HepG2 (cell line): Measurements from ENCODE around the gene MIS18A. TPM values are rescaled to one million over a fixed set of nuclear protein-coding genes. Genes with fewer than 3 reads are reported as not detected.

ENCODE experiments used
- DMAP1 ChIP-seq: IDR thresholded peaks from 2 replicates; pipeline ENCODE4 v1.6.1; 2016
- DNMT3B ChIP-seq: conservative IDR thresholded peaks from 2 replicates; pipeline ENCODE4 v1.6.1; 2016; ENCODE audit warnings: missing biosample characterization, control low read depth
- HOXD1 ChIP-seq: sonication (generic); formaldehyde crosslinking; IDR thresholded peaks from 2 replicates; pipeline ENCODE4 v1.5.0; 2020; ENCODE audit warnings: missing genetic modification reagents
- KDM5B ChIP-seq: sonication (generic); formaldehyde crosslinking; IDR thresholded peaks from 2 replicates; pipeline ENCODE4 v1.4.0; 2020; ENCODE audit warnings: missing genetic modification reagents, mild to moderate bottlenecking, borderline replicate concordance
- MED1 ChIP-seq: sonication (generic); formaldehyde crosslinking; IDR thresholded peaks from 2 replicates; pipeline ENCODE4 v1.4.0; 2020; ENCODE audit warnings: missing genetic modification reagents
- MXD4 ChIP-seq: IDR thresholded peaks from 2 replicates; pipeline ENCODE4 v1.6.1; 2016; ENCODE audit warnings: mild to moderate bottlenecking, missing biosample characterization, missing genetic modification reagents
- NFATC3 ChIP-seq: sonication (generic); formaldehyde crosslinking; IDR thresholded peaks from 2 replicates; pipeline ENCODE4 v1.5.1; 2020; ENCODE audit warnings: mild to moderate bottlenecking, missing genetic modification reagents
- NFIB ChIP-seq: sonication (generic); formaldehyde crosslinking; IDR thresholded peaks from 2 replicates; pipeline ENCODE4 v1.9.0; 2021; ENCODE audit warnings: missing genetic modification reagents, mild to moderate bottlenecking, borderline replicate concordance
- SRSF9 ChIP-seq: fragments of 200-400 bp; formaldehyde crosslinking; IDR thresholded peaks from 2 replicates; pipeline ENCODE4 v1.6.1; 2018; ENCODE audit warnings: borderline replicate concordance, mild to moderate bottlenecking, low read depth, low read length; ENCODE audit not compliant: insufficient read depth, poor library complexity, severe bottlenecking
- ZKSCAN1 ChIP-seq: fragments of 150-350 bp; IDR thresholded peaks from 2 replicates; pipeline ENCODE4 v1.6.1; 2014; ENCODE audit warnings: low read length
- ZNF20 ChIP-seq: sonication (generic); formaldehyde crosslinking; IDR thresholded peaks from 2 replicates; pipeline ENCODE4 v1.4.0; 2020; ENCODE audit warnings: mild to moderate bottlenecking, moderate library complexity, missing genetic modification reagents
- ZNF33A ChIP-seq: sonication (generic); formaldehyde crosslinking; IDR thresholded peaks from 2 replicates; pipeline ENCODE4 v1.5.1; 2020; ENCODE audit warnings: missing genetic modification reagents, mild to moderate bottlenecking, moderate library complexity, borderline replicate concordance
- ZNF446 ChIP-seq: sonication (generic); formaldehyde crosslinking; IDR thresholded peaks from 2 replicates; pipeline ENCODE4 v1.5.0; 2020; ENCODE audit warnings: mild to moderate bottlenecking, missing genetic modification reagents
- ZNF7 ChIP-seq: IDR thresholded peaks from 2 replicates; pipeline ENCODE4 v1.6.1; 2016; ENCODE audit warnings: missing biosample characterization, missing genetic modification reagents
- polyA plus RNA-seq, 8 experiments: library from polyadenylated mRNA; depleted of rRNA in 3 of 8; stranded (reverse) in 7 of 8; unstranded in 1 of 8; fragments of >200 nt; fragmentation: Illumina TruSeq in 4 of 8; extraction: Trizol in 4 of 8; gene quantifications; 2 replicates each; pipeline versions ENCODE4 v1.2.1 to v1.2.3, GENCODE V29; 2011 to 2016; ENCODE audit warnings: low read depth in 4 of 8, missing spikeins in 1 of 8, mixed read lengths in 1 of 8; ENCODE audit not compliant: insufficient read depth in 1 of 8
- total RNA-seq, 5 experiments: library from RNA; depleted of rRNA; stranded (reverse); fragments of >200 nt; fragmentation: Illumina TruSeq; extraction: Trizol; gene quantifications; 2 replicates each; pipeline ENCODE4 v1.2.3, GENCODE V29; 2016; ENCODE audit warnings: low read depth in 1 of 5
- TF ChIP-seq, protein P1 (sequence below): sonication (generic); formaldehyde crosslinking; IDR thresholded peaks from 2 replicates; pipeline ENCODE4 v1.4.0; 2020; ENCODE audit warnings: mild to moderate bottlenecking, missing genetic modification reagents
- TF ChIP-seq, protein P2 (sequence below): sonication (generic); formaldehyde crosslinking; IDR thresholded peaks from 2 replicates; pipeline ENCODE4 v1.4.0; 2020; ENCODE audit warnings: missing genetic modification reagents, borderline replicate concordance
- TF ChIP-seq, protein P3 (sequence below): sonication (generic); formaldehyde crosslinking; IDR thresholded peaks from 2 replicates; pipeline ENCODE4 v1.8.1; 2023; ENCODE audit warnings: mild to moderate bottlenecking, missing genetic modification reagents

MIS18A gene
- total and polyA plus RNA-seq, 2 of the 13 experiments (the other 11 are each of a cell fraction or from before 2014, with no cell fraction given) = 11.2 to 41.4 TPM

DNA sequence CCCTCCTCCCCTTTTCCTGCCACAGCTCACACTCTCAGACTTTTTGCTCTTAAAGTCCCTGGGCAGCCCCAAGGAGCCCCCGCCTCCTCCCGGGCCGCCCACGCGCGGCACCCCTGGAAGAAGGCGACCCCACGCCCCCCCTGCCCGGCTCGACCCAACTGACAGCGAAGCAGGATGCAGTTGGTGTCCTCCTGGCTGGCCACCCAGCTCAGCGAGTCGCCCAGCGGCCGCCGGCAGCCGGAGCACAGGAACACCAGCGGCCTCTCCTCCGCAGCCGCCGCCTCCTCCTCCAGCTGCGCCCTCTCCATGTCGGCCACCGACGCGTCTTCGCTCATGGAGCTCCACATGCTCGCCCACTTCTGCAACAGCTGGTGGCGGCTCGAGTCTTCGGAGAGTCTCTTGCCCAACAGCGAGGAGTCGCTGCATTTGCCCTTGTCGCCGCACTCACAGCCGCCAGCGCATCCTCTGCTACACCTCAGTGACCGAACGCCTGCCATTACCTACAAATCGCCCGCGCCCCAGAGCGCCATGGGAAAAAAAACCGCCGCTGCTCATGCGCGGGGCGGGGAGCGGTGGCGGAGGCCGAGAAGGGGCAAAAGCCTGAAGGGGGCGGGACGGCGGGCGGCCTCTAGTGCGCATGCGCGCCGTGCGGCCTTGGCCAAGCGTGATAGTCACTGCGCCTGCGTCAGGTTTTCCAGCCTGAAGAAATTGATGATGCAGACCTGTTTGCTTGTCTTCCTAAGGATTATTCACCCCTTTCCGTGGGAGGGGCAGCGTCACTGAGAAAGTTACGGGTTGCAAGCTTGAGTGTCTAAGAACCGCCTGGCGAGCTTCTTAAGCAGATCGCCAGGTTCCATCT is at the start of gene MIS18A (continued):
- TF ChIP-seq, protein P1, sequence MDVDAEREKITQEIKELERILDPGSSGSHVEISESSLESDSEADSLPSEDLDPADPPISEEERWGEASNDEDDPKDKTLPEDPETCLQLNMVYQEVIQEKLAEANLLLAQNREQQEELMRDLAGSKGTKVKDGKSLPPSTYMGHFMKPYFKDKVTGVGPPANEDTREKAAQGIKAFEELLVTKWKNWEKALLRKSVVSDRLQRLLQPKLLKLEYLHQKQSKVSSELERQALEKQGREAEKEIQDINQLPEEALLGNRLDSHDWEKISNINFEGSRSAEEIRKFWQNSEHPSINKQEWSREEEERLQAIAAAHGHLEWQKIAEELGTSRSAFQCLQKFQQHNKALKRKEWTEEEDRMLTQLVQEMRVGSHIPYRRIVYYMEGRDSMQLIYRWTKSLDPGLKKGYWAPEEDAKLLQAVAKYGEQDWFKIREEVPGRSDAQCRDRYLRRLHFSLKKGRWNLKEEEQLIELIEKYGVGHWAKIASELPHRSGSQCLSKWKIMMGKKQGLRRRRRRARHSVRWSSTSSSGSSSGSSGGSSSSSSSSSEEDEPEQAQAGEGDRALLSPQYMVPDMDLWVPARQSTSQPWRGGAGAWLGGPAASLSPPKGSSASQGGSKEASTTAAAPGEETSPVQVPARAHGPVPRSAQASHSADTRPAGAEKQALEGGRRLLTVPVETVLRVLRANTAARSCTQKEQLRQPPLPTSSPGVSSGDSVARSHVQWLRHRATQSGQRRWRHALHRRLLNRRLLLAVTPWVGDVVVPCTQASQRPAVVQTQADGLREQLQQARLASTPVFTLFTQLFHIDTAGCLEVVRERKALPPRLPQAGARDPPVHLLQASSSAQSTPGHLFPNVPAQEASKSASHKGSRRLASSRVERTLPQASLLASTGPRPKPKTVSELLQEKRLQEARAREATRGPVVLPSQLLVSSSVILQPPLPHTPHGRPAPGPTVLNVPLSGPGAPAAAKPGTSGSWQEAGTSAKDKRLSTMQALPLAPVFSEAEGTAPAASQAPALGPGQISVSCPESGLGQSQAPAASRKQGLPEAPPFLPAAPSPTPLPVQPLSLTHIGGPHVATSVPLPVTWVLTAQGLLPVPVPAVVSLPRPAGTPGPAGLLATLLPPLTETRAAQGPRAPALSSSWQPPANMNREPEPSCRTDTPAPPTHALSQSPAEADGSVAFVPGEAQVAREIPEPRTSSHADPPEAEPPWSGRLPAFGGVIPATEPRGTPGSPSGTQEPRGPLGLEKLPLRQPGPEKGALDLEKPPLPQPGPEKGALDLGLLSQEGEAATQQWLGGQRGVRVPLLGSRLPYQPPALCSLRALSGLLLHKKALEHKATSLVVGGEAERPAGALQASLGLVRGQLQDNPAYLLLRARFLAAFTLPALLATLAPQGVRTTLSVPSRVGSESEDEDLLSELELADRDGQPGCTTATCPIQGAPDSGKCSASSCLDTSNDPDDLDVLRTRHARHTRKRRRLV (CRISPR knock-in tag) = 0 out of 2 replicates have a peak, but pooled peaks have one; percentile 50
- TF ChIP-seq MED1 (CRISPR knock-in tag) = peak; percentile 27; the same call in 1 of the 2 replicates
- no peak for TF ChIP-seq ZKSCAN1
- TF ChIP-seq SRSF9 = no peak
- TF ChIP-seq ZNF20 (CRISPR knock-in tag) = no peak
- TF ChIP-seq ZNF33A = no peak
- TF ChIP-seq HOXD1 (CRISPR knock-in tag) = no peak
- TF ChIP-seq DNMT3B (CRISPR knock-in tag) = 0 out of 2 replicates have a peak, but pooled peaks have one; percentile 22
- TF ChIP-seq ZNF446 = peak; percentile 67; the same call in 1 of the 2 replicates
- no peak for TF ChIP-seq ZNF7 (CRISPR knock-in tag)
- no peak for TF ChIP-seq NFATC3 (CRISPR knock-in tag)
- TF ChIP-seq, protein P2, sequence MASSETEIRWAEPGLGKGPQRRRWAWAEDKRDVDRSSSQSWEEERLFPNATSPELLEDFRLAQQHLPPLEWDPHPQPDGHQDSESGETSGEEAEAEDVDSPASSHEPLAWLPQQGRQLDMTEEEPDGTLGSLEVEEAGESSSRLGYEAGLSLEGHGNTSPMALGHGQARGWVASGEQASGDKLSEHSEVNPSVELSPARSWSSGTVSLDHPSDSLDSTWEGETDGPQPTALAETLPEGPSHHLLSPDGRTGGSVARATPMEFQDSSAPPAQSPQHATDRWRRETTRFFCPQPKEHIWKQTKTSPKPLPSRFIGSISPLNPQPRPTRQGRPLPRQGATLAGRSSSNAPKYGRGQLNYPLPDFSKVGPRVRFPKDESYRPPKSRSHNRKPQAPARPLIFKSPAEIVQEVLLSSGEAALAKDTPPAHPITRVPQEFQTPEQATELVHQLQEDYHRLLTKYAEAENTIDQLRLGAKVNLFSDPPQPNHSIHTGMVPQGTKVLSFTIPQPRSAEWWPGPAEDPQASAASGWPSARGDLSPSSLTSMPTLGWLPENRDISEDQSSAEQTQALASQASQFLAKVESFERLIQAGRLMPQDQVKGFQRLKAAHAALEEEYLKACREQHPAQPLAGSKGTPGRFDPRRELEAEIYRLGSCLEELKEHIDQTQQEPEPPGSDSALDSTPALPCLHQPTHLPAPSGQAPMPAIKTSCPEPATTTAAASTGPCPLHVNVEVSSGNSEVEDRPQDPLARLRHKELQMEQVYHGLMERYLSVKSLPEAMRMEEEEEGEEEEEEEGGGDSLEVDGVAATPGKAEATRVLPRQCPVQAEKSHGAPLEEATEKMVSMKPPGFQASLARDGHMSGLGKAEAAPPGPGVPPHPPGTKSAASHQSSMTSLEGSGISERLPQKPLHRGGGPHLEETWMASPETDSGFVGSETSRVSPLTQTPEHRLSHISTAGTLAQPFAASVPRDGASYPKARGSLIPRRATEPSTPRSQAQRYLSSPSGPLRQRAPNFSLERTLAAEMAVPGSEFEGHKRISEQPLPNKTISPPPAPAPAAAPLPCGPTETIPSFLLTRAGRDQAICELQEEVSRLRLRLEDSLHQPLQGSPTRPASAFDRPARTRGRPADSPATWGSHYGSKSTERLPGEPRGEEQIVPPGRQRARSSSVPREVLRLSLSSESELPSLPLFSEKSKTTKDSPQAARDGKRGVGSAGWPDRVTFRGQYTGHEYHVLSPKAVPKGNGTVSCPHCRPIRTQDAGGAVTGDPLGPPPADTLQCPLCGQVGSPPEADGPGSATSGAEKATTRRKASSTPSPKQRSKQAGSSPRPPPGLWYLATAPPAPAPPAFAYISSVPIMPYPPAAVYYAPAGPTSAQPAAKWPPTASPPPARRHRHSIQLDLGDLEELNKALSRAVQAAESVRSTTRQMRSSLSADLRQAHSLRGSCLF (CRISPR knock-in tag) = no peak
- no peak for TF ChIP-seq NFIB (CRISPR knock-in tag)
- TF ChIP-seq DMAP1 (CRISPR knock-in tag) = peak; percentile 40; the same call in 1 of the 2 replicates
- TF ChIP-seq, protein P3, sequence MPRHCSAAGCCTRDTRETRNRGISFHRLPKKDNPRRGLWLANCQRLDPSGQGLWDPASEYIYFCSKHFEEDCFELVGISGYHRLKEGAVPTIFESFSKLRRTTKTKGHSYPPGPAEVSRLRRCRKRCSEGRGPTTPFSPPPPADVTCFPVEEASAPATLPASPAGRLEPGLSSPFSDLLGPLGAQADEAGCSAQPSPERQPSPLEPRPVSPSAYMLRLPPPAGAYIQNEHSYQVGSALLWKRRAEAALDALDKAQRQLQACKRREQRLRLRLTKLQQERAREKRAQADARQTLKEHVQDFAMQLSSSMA (CRISPR knock-in tag) = no peak
- peak; percentile 64; the same call in 1 of the 2 replicates for TF ChIP-seq MXD4
- peak; percentile 79; the same call in 1 of the 2 replicates for TF ChIP-seq KDM5B
